GM21515 (cell line): ENCODE measurements around the gene MRPS12.
"Not testable (repeated sequence)": the region's sequence is repeated elsewhere in the genome, so short reads cannot be mapped to it uniquely, and the experiment has no call there.

Source experiments
- ATAC-seq: cut with Tn5 transposase; IDR thresholded peaks from one replicate; pipeline ENCODE4 v1.9.1; 2021; ENCODE audit not compliant: unreplicated experiment

The MRPS12 gene

DNA sequence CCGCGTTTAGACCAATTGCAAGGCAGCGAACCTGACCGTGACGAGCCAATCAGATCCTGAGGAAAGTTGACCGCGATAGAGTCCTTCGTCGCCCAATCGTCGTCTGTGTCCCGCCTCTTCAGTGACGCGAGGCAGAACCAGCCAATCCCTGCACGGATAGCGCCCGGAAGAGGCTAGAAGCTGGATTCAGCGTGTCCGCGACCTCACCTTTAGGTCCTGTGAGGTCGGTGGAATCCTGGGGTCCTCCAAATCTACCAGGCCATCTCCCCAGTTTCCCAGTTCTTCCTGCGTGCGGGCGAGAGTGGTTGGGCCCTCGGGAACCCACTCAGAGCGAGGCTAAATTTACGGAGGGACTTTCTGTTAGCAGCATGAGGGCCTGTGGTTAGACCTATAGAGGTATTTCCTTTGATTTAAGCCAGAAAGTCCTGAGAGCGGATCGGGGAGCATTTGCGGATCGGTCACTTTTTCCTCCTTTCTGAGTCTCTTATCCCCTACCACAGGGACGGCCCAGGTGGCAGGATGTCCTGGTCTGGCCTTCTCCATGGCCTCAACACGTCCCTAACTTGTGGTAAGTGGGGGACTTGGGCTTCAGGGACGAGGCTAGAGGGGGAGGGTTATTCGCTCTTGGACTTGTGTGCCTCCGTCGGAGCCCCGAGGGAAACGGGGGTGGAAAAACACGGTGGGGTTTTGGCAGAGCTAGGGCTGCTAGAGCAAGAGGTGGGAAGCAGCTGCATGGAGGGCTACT, at the start of gene MRPS12:
TSS of gene MRPS12 (plus strand) at position 169 of the 745 bp plus-strand sequence. CDS start at position 520, 351 bp downstream.
- peak; percentile 90 for ATAC-seq

DNA sequence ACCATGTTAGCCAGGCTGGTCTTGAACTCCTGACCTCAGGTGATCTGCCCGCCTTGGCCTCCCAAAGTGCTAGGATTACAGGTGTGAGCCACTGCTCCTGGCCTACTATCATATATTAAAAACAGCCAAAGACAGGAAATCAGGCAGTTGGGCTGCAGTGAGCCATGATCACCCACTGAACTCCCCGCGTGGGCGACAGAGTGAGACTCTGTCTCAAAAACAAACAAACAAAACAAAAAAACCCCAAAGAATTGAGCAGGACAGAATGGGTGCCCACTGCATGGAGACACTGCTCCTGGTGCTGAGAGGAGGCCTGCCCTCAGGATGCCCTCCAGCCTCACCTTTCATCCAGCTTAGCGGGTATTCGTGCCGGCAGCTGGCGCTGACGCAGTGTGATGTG, 47.5 kb upstream of the MRPS12 start:
- no peak for ATAC-seq

DNA sequence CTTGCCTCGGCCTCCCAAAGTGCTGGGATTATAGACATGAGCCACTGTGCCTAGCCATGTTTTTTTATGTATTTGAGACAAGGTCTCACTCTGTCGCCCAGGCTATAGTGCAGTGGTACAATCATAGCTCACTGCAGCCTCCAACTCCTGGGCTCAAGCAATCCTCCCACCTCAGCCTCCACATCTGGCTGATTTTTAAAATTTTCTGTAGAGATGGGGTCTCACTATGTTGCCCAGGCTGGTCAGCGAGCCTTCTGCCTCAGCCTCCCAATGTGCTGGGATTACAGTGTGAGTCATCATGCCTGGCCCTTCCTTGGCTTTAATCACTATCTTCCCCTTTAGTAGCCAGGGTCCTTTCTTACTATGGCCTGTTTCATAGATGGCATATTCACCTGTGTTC, 46.1 kb upstream of the MRPS12 start:
- ATAC-seq, result not testable (repeated sequence)

GRCh38 chr19:38888876-38889275, 41.9 kb upstream of the MRPS12 start:
- ATAC-seq, result no peak

DNA sequence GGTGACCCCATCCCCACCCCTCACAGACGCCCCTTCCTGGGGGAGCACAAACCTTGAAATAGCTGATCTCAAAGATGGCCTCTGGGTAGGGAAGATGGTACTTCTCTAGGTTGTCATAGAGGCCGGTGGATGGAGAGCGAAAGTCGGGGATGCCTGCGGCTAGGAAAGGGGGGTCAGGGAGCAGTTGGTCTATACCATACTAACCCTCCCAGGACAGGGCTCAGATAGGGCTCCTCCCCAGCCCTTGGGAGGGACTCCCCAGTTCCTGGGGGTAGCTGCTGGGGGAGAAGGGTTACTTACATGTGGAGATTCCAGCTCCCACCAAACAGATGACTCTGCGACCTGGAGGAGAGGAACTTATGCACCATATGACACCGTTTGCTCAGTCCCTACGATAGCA, 40.9 kb upstream of the MRPS12 start:
- no peak for ATAC-seq

DNA sequence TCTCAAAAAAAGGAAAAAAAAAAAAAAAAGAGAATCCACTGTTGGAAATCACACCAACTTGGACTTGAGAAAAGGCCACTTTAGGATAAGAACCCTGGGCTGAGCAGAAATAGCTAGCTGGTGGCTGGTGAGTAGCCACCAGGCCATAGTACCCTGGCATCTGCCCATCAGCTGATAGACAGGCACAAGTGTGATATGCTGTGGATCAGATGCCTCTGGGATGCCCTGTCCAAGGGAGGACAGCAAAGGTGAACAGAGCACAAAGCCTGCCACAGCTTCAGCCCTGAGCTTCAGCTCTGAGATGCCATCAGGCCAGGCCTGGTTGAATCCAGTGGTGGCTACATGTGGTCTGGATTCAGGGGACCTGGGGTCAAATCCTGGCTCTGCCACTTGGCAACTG, 40.1 kb upstream of the MRPS12 start:
- no peak for ATAC-seq

GRCh38 chr19:38891771-38892170, 39.0 kb upstream of the MRPS12 start:
- ATAC-seq, result no peak

GRCh38 chr19:38892841-38893240, 37.9 kb upstream of the MRPS12 start:
- no peak for ATAC-seq

GRCh38 chr19:38893341-38893771, 37.4 kb upstream of the MRPS12 start:
- ATAC-seq, result no peak

- ATAC-seq, result no peak
Measured at GRCh38 chr19:38894968-38895367, 35.8 kb upstream of the MRPS12 start.

DNA sequence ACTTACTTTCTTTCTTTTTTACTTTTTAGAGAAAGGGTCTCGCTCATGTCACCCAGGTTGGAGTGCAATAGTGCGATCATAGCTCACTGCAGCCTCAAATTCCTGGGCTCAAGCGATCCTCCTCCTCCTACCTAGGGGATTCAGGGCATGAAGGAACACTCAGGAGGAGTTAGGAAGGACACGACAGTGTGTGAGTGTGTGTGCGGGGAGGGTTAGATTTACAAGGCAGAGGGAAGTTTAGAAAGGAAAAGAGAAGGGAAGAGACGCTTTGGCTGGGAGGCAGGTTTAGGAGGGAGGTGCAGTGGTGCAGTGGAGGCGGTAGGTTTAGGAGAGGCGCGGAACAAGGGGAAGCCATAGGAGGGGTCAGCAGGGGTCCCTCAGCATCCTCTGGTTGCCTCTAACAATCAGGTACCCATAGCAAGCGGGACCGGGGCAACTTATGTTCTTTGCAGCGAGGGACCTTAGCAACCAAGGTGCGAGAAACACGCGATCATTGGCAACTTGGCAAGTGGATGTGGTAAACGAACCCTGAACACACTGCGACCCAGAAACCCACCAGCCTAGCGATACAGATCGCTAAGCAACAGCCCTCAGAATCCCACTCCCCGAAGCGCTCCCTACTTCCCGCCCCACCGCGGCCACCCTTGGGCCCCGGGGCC, 31.8 kb upstream of the MRPS12 start:
- peak; percentile 3 for ATAC-seq

DNA sequence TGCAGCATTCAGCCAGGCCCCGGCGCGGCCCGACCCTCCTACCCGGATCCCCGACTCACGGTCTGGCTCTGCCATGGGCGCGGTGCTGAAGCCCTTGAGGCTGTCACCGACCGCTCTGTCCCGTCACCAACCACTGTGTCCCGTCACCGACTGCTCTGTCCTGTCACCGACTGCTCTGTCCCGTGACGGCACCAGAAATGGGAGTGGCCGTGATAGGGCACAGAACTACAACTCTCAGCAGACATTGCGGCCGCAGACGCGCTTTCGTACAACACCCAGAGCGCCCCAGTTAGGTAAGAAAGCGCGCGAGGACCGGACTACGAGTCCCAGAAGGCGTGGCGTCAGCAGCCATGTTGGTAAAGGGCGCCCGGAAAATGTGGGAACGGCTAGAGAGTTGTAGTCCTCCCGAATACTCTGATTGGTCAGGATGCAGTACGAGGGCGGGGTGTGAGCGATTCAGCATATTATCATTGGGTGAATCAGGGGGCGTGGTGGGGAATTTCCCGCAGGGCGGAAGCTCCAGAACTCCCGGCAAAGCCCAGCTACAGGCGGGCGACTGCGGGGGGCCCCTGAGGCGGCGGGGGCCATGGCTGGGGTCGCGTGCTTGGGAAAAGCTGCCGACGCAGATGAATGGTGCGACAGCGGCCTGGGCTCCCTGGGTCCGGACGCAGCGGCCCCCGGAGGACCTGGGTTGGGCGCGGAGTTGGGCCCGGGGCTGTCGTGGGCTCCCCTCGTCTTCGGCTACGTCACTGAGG, 31.1 kb upstream of the MRPS12 start, which contains the start of the genes NFKBIB and SIRT2:
TSS of gene NFKBIB (plus strand) at position 523 of the 755 bp plus-strand sequence. CDS start at position 587, 64 bp downstream.
TSS of gene SIRT2 (minus strand) at position 172 of the 755 bp plus-strand sequence. CDS start at position 75, 97 bp downstream.
- ATAC-seq, result peak; percentile 86

DNA sequence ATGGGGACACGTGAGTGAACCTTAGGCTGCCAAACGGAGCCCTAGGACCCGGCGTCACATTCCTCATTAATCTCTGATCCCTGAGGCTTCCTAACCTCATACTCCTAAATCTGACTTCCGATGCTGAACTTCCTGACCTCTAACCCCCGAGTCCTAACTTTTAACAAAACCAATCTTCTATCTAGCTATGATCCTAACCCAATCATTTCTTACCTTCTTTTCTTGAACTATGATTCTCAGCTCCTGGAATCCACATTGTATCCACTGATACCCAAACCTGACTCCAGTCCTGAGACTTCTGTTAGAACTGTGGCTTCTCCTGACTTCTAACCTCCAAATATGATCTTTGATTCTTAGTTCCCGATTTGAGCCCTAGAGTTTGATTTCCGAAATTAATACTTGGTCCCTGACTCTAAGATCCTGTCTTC, 30.5 kb upstream of the MRPS12 start:
- ATAC-seq, result no peak

DNA sequence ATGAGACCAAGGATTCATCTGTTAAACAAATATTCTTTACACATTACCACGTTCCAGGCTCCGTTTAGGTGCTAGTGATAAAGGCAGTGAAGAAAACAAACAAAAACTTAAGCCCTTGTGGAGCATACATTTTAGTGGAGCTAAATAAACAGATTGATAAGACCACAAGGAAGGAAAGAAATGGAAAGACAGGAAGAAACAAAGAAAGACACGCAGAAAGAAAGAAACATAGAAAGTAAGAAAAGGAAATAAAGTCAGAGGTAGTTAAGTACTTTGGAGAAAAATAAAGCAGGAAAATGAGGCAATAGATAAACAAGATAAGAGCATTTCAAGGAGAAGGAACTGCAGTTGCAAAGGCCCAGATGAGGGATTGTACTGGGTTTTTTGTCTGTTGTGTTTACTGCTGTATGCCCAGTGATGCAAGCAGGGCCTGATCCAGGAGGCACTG, 30.0 kb upstream of the MRPS12 start:
- ATAC-seq, result no peak

GRCh38 chr19:38901683-38902082, 29.1 kb upstream of the MRPS12 start:
- ATAC-seq, result no peak

DNA sequence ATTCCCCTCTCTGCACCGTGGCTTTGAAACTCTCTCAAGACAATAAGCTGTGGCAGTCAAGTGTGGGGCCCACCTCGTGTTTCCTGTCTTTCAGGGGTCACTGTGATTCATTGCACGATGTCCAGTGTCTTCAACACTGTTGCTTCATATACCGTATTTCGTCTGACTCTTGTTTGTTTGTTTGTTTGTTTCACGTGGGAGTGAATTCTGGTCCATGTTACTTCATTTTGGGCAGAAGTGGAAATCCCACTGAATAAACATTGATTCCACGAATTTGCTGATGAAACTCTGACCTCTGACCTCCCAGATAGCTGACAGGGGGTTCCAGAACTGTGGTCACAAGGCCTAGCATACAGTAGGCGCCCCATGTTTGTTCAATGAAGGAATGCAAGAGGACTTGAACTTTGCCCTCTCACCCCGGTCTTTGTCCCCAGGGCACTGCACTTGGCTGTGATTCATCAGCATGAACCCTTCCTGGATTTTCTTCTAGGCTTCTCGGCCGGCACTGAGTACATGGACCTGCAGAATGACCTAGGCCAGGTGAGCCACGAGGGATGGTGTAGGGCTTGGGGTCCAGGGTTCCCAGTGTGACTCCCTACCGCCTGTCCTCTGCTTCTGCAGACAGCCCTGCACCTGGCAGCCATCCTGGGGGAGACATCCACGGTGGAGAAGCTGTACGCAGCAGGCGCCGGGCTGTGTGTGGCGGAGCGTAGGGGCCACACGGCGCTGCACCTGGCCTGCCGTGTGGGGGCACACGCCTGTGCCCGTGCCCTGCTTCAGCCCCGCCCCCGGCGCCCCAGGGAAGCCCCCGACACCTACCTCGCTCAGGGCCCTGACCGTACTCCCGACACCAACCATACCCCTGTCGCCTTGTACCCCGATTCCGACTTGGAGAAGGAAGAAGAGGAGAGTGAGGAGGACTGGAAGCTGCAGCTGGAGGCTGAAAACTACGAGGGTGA, 25.9 kb upstream of the MRPS12 start:
- no peak for ATAC-seq

- no peak for ATAC-seq
Measured at GRCh38 chr19:38905620-38906019, 25.1 kb upstream of the MRPS12 start.

DNA sequence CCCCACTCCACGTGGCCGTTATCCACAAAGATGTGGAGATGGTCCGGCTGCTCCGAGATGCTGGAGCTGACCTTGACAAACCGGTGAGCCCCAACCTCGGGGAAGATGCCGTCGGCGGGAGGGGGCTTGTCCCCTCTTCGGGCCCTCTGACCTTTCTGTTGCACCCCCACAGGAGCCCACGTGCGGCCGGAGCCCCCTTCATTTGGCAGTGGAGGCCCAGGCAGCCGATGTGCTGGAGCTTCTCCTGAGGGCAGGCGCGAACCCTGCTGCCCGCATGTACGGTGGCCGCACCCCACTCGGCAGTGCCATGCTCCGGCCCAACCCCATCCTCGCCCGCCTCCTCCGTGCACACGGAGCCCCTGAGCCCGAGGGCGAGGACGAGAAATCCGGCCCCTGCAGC, 23.5 kb upstream of the MRPS12 start:
- ATAC-seq, result no peak

DNA sequence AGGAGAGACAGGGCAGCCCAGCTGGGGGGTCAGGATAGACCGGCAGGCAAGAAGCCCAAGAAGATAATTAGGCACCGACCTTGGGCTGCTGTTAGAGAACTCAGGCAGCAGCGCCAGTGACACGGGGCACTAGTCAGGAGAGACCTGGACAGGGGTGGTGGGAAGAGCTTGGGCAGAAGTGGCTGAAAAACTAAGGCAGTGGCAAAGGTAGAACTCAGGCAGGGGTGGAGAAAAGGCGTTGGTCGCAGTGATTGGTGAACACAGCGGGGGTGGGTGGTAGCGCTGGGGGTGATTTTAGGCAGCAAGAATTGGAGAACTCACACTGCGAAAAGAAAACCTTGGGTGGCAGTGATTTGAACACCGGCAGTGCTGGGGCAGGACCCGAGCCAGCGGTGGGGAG, 23.1 kb upstream of the MRPS12 start:
- ATAC-seq, result no peak

- ATAC-seq, result no peak
Measured at GRCh38 chr19:38908911-38909310, 21.8 kb upstream of the MRPS12 start.
